ENCODE measurements around the gene ANGPTL2.

GRCh38 chr9:127139071-127139731, 16.8 kb upstream of the ANGPTL2 start:
- TF ChIP-seq, protein P1, sequence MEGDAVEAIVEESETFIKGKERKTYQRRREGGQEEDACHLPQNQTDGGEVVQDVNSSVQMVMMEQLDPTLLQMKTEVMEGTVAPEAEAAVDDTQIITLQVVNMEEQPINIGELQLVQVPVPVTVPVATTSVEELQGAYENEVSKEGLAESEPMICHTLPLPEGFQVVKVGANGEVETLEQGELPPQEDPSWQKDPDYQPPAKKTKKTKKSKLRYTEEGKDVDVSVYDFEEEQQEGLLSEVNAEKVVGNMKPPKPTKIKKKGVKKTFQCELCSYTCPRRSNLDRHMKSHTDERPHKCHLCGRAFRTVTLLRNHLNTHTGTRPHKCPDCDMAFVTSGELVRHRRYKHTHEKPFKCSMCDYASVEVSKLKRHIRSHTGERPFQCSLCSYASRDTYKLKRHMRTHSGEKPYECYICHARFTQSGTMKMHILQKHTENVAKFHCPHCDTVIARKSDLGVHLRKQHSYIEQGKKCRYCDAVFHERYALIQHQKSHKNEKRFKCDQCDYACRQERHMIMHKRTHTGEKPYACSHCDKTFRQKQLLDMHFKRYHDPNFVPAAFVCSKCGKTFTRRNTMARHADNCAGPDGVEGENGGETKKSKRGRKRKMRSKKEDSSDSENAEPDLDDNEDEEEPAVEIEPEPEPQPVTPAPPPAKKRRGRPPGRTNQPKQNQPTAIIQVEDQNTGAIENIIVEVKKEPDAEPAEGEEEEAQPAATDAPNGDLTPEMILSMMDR (IDR thresholded peaks at IDR 0.05), result no peak
- TF ChIP-seq POLR2A (IDR thresholded peaks at IDR 0.05), result no peak
